Activated T-helper 1 cell treated with anti-CD3 and anti-CD28 coated beads, Interleukin-12 subunit alpha, Interleukin-12 subunit beta, Interleukin-2, Interleukin-4 antibody, amounts not matched to agents 30 ng/mL and 10 ng/mL and 1 ng/mL, durations not matched to agents 14 hours and 24 hours and 36 hours (primary cell): ENCODE data around the gene NFYA. TPM values are rescaled to one million over a fixed set of nuclear protein-coding genes. Genes with fewer than 3 reads are reported as not detected.
"Not testable (repeated sequence)": the region's sequence is repeated elsewhere in the genome, so short reads cannot be mapped to it uniquely, and the experiment has no call there.

Experiments used
- DNase-seq: peaks from one replicate; pipeline ENCODE4 v3.0.0; 2021; ENCODE audit warnings: low spot score
- H3K27ac Mint-ChIP-seq: one replicate; pipeline ENCODE4 v1.8.0; 2021; ENCODE audit warnings: mild to moderate bottlenecking, mixed read lengths
- H3K27me3 Mint-ChIP-seq: one replicate; pipeline ENCODE4 v1.8.0; 2022; ENCODE audit warnings: mild to moderate bottlenecking, moderate library complexity, mixed read lengths; ENCODE audit not compliant: insufficient read depth
- H3K36me3 Mint-ChIP-seq: one replicate; pipeline ENCODE4 v1.8.0; 2021; ENCODE audit warnings: low read depth, mixed read lengths
- H3K4me1 Mint-ChIP-seq: one replicate; pipeline ENCODE4 v1.8.0; 2021; ENCODE audit warnings: low read depth, mixed read lengths
- H3K4me3 Mint-ChIP-seq: one replicate; pipeline ENCODE4 v1.8.0; 2021; ENCODE audit warnings: mild to moderate bottlenecking, moderate library complexity, mixed read lengths
- H3K9me3 Mint-ChIP-seq: one replicate; pipeline ENCODE4 v1.8.0; 2021; ENCODE audit warnings: mixed read lengths
- intact Hi-C: fragments of 100-400 bp; cut with micrococcal nuclease; formaldehyde crosslinking; loops from one replicate; pipeline ENCODE4 v1.15.1; 2024
- total RNA-seq: library from RNA; stranded (reverse); gene quantifications from 2 replicates; pipeline ENCODE4 v1.2.3, GENCODE V29; 2022

NFYA gene
- total RNA-seq, 1 donor from 2014 or later = 29.6 TPM

DNA sequence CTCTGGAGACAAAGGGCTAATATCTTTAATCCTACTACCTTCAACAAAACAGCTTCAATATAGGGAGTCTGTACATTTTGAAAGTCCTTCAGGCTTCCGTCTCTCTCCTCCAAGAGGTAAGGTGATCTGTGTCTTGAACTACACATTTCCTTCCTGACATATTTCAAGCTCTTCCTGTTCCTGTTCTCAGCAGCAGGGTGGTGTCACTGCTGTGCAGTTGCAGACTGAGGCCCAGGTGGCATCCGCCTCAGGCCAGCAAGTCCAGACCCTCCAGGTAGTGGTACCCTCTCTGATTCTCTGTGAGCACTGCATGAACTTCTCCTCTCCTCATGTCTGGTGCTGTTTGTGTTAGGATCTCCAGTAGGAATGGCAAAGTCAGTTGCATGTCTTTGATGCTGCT, 7.8 kb downstream of the NFYA start:
- DNase-seq = peak; percentile 24
- peak overlapping the region; percentile 77 for H3K27ac Mint-ChIP-seq
- no peaks in the 10 kb centered on the region for H3K9me3 Mint-ChIP-seq
- peak overlapping the region; percentile 77 for H3K4me3 Mint-ChIP-seq
- peaks cover 50% of the 10 kb centered on the region for H3K36me3 Mint-ChIP-seq
- H3K4me1 Mint-ChIP-seq = peaks cover 67% of the 10 kb centered on the region
- no peaks in the 10 kb centered on the region for H3K27me3 Mint-ChIP-seq
- intact Hi-C loops = no loop called here

DNA sequence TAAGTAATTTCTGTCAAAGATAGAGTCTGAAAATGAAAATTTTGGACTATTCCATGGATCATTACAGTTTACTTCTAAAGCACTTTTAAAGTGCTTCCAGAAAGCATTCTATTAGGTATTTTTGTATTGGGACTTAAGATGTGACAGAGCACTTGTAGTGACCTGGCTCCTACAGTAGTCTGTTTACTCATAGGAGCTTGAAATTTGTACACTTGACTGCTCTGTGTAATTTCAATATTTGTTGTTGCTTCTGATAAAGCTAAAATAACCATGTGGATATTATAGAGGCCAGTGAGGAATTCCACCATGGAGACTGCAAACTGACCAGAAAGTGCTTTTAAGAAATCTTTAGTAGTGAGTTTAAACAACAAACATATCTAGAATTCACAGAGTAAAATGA, 10.3 kb downstream of the NFYA start:
- intact Hi-C loops = no loop called here
- Mint-ChIP-seq H3K9me3 (no peaks in the 10 kb centered on the region), H3K36me3 (peaks cover 58% of the 10 kb centered on the region)

DNA sequence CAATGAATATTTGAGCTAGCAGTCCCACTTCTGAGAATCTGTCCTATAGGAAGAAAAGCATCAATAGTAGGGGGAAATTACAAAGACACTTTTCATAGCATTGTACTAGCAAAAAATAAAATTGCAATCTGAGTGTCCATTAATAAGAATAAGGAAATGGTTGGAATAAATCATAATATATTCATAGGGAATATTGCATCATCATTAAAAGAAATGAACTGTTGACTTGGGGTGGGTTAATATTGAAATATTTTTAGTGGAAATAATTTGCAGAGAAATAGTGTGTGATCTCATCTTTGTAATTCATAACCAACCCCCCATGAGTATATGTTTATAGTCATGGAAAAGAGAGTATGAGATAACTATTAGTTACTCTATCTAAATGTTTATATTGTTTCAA, 12.4 kb downstream of the NFYA start:
- Mint-ChIP-seq H3K27ac (no peak overlapping the region), H3K4me3 (no peak overlapping the region), H3K4me1 (peaks cover 34% of the 10 kb centered on the region), H3K9me3 (no peaks in the 10 kb centered on the region), H3K36me3 (peaks cover 56% of the 10 kb centered on the region), H3K27me3 (no peaks in the 10 kb centered on the region)
- DNase-seq = no peak
- intact Hi-C loops = no loop called here

More for the DNA sequence above, 10.3 kb downstream of the NFYA start:
- DNase-seq = no peak
- Mint-ChIP-seq H3K27me3 (no peaks in the 10 kb centered on the region), H3K27ac (no peak overlapping the region), H3K4me1 (peaks cover 49% of the 10 kb centered on the region), H3K4me3 (no peak overlapping the region)

DNA sequence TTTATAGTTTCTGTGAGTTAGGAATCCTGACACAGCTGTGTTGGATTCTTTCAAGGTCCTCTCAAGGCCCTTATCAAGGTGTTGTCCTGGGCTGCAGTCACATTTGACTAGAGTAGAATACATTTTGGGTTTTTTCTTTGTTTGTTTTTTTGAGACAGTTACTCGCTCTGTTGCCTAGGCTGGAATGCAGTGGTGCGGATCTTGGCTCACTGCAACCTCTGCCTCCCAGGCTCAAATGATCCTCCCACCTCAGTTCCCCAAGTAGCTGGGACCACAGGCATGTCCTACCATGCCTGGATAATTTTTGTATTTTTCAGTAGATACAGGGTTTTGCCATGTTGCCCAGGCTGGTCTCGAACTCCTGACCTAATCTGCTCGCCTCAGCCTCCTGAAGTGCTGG, 15.7 kb downstream of the NFYA start:
- H3K9me3 Mint-ChIP-seq = no peaks in the 10 kb centered on the region
- H3K27me3 Mint-ChIP-seq = no peaks in the 10 kb centered on the region
- H3K4me1 Mint-ChIP-seq = peaks cover 10% of the 10 kb centered on the region
- H3K36me3 Mint-ChIP-seq = peaks cover 58% of the 10 kb centered on the region
- no peak for DNase-seq
- no peak overlapping the region for H3K27ac Mint-ChIP-seq
- H3K4me3 Mint-ChIP-seq = no peak overlapping the region
- intact Hi-C loops = no loop called here

DNA sequence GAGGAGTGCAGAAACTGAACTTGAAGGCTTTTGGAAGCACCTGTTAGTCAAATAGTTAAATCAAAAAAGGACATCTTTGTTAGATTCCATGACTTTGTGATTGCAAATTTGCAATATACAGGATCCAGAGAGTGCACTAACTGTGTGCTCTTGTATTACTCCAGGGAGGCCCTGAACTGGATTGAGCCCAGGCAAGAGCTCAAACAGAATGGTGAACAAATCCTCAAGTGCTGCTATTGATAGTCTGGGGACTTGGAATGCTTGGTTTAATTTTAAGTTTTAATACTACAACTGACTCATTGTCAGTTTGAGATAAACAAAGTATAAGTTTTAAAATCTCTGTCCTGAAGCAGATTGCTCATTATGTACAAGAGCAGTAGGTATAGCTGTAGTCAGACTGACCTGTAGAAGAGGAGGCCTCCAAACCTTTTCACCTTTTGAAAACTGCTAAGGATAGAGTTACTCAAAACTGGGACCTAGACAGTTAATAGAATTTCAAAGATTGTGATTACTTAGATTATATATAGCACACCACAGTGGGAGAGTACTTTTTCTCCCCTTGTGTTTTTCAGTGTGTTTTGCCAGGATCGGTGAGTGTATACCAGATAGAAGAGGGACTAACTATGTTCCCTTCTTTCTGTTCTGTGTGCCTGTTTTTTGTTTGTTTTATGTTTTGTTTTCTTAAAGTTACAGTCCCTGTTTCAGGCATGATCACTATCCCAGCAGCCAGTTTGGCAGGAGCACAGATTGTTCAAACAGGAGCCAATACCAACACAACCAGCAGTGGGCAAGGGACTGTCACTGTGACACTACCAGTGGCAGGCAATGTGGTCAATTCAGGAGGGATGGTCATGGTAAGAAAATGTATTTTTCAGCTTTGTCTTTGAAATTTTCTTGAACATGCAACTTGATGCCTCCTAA, 18.3 kb downstream of the NFYA start:
- Mint-ChIP-seq H3K27ac (no peak overlapping the region), H3K4me3 (no peak overlapping the region), H3K4me1 (peaks cover 10% of the 10 kb centered on the region), H3K36me3 (peaks cover 53% of the 10 kb centered on the region), H3K27me3 (no peaks in the 10 kb centered on the region), H3K9me3 (no peaks in the 10 kb centered on the region)
- DNase-seq = no peak
- intact Hi-C loops = no loop called here

DNA sequence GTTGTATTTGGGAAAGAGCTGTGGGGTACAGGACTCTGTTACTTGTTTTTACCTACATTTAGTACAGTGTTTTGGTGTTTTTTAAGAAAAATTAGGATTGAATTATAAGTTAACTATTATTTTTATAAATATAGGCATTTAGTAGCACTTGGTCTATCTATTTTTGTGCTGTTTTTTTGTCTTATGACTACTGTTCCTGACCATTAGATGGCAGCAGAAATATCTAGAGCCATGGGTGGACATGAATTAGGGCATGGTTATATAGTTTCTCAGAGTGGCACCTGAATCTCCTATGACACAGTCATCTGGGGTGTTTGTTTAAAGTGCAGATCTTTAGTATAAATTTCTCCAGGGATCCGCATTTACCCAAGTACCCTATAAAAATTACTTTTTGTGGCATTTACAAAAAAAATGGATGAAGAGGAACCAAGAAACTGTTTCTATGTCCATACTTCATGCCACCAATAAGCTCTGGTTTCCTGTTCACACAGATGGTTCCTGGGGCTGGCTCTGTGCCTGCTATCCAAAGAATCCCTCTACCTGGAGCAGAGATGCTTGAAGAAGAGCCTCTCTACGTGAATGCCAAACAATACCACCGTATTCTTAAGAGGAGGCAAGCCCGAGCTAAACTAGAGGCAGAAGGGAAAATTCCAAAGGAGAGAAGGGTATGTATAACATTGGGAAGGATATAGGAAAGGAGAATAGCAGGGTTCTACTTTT, 19.8 kb downstream of the NFYA start:
- H3K4me1 Mint-ChIP-seq = peaks cover 10% of the 10 kb centered on the region
- no peak overlapping the region for H3K27ac Mint-ChIP-seq
- H3K9me3 Mint-ChIP-seq = no peaks in the 10 kb centered on the region
- no peak for DNase-seq
- peaks cover 59% of the 10 kb centered on the region for H3K36me3 Mint-ChIP-seq
- intact Hi-C loops = loop anchor here (1.0 kb wide), 2 partner anchors 90 to 226 kb away; no protein-coding TSS in a partner anchor
- H3K27me3 Mint-ChIP-seq = no peaks in the 10 kb centered on the region
- H3K4me3 Mint-ChIP-seq = no peak overlapping the region

DNA sequence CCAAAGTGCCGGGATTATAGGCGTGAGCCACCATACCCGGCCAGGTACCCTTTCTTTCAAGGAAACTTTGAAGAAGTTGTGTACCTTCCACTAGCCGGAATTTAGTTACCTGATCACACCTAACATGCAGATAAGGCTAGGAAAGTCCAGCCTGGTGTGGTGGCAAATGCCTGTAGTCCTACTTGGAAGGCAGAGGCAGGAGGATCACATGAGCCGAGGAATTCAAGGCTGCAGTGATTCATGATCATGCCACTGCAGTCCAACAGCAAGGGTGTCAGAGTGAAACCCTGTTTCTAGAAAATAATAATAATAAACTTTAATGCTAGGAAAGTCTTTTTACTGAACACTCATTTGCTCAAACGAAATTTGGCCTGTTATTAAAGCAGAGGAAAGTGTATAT, 21.0 kb downstream of the NFYA start:
- no peak overlapping the region for H3K4me3 Mint-ChIP-seq
- H3K27me3 Mint-ChIP-seq = no peaks in the 10 kb centered on the region
- no peaks in the 10 kb centered on the region for H3K9me3 Mint-ChIP-seq
- peaks cover 59% of the 10 kb centered on the region for H3K36me3 Mint-ChIP-seq
- H3K4me1 Mint-ChIP-seq = peaks cover 10% of the 10 kb centered on the region
- H3K27ac Mint-ChIP-seq = no peak overlapping the region
- intact Hi-C loops = no loop called here
- no peak for DNase-seq

DNA sequence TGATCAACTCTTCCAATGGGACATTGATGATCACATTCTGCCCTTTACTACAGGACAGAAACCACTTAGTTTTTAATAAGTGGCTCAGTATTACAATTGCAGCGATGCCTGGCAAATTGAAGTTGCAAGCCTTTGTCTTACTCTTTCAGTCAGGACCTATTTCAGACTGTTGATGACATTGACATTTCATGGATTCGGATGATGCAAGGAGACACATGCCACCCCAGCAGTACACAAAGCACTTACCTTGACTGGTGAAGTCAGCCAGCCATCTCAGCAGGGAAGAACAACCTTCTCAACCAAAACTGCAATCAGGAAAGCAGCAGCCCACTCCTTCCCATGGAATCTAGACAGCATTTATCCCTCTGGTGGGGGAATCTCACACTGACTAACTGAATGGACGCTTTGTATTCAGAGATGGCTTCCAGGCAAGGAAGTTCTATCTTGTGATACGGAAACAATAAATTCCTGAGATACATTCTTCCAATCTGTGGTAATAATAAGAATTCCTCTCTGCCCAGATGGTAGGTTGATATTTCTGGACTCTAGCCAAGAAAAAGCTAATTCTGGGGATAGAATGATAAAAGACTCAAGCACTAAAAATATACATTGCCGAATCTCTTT, 24.8 kb downstream of the NFYA start:
- Mint-ChIP-seq H3K27ac (no peak overlapping the region), H3K4me3 (no peak overlapping the region), H3K4me1 (peaks cover 12% of the 10 kb centered on the region), H3K36me3 (peaks cover 56% of the 10 kb centered on the region), H3K9me3 (no peaks in the 10 kb centered on the region), H3K27me3 (no peaks in the 10 kb centered on the region)
- DNase-seq = no peak
- intact Hi-C loops = no loop called here

DNA sequence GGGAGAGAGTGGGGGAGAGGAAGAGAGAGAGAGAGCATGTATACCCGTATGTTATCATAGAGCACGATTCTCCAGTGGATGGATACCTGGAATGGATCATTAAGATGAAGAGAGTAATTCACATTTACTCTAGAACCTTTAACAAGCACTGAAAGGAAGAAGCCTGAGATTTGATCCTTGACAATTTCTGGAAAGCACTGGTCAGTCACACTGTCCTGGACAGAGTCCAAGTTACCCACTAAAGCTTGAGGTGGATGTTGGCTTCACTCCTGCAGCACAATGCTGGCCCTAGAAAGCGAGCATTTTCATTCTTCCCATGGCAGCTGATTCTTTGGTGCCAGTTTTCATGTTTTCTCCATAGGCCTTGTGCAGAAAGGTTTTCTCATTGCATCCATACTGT, 25.6 kb downstream of the NFYA start:
- Mint-ChIP-seq H3K36me3 (peaks cover 54% of the 10 kb centered on the region), H3K27me3 (no peaks in the 10 kb centered on the region), H3K27ac (no peak overlapping the region), H3K4me3 (no peak overlapping the region), H3K4me1 (peaks cover 12% of the 10 kb centered on the region), H3K9me3 (no peaks in the 10 kb centered on the region)
- intact Hi-C loops = no loop called here
- no peak for DNase-seq

DNA sequence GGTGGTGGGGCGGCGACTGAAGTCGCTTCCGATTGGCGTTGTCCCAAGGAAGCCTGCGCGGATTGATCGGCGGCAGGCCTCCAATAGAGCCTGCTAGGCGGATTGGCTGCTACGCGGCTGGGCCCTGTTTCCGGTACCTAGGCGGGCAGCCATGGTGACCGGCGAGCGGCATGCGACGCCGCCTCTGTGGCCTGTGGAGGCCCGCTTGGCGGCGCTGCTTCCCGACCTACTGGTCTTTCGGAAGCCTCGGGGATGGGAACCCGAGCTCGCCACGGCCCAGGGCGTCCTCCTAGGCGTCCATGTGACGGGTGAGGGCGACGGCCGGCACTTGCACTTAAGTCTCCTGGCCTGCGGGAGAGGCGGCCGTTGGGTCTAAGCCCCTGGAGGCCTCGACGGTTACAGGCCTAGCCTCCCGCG, 28.1 kb downstream of the NFYA start:
- Mint-ChIP-seq H3K4me1 (peaks cover 7% of the 10 kb centered on the region), H3K9me3 (no peaks in the 10 kb centered on the region), H3K4me3 (no peak overlapping the region), H3K36me3 (peaks cover 44% of the 10 kb centered on the region), H3K27me3 (no peaks in the 10 kb centered on the region), H3K27ac (no peak overlapping the region)
- intact Hi-C loops = no loop called here
- no peak for DNase-seq

DNA sequence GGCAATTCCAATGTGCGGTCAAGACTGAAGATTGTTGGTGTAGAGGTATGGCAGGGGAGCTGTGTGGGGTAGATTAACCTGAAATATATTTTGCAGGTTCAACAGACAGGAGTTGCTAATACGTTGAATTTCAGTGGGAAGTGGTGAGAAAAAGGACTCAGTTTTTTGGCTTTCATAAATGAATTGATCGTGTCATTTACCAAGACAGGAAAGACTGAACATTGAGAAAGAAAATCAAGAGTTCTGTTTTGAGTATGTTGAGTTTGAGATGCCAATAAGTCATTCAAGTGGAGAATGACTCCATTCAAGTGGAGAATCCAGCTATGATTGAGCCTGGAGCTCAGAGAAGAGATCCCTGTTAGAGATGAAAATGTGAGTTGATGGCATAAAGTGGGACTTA, 31.1 kb downstream of the NFYA start:
- H3K9me3 Mint-ChIP-seq = no peaks in the 10 kb centered on the region
- H3K4me1 Mint-ChIP-seq = peaks cover 6% of the 10 kb centered on the region
- H3K36me3 Mint-ChIP-seq = peaks cover 22% of the 10 kb centered on the region
- intact Hi-C loops = no loop called here
- no peak overlapping the region for H3K4me3 Mint-ChIP-seq
- H3K27me3 Mint-ChIP-seq = no peaks in the 10 kb centered on the region
- DNase-seq = no peak
- H3K27ac Mint-ChIP-seq = no peak overlapping the region

DNA sequence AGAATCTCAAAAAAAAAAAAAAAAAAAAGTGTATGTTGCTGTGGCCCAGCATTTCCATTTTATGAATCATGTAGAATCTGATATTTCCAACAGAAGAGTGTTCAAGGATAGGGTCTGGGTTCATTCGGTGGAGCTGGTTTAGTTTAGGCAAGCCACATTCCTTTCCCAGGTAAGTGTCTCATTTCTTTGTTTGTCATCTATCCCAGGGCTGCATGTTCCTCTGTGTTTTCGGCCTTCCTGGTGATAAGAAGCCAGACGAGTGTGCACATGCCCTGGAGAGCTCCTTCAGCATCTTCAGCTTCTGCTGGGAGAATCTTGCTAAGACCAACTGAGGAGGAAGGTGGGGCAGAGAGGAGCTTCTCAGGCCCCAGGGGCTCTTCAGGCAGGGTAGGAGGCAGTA, 38.2 kb downstream of the NFYA start:
- H3K27ac Mint-ChIP-seq = no peak overlapping the region
- H3K36me3 Mint-ChIP-seq = peaks cover 2% of the 10 kb centered on the region
- no peaks in the 10 kb centered on the region for H3K27me3 Mint-ChIP-seq

DNA sequence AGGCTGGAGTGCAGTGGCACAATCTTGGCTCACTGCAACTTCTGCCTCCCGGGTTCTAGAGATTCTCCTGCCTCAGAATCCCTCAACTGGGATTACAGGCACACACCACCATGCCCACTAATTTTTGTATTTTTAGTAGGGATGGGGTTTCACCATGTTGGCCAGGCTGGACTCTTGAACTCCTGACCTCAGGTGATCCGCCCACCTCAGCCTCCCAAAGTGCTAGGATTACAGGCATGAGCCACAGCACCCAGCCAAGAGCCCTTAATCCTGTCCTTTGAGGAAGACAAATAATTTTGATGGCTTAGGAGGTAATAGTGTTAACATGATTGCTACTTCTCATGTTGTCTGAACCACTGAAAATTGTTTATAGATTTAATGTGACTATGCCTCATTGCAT, 42.3 kb downstream of the NFYA start:
- H3K4me1 Mint-ChIP-seq, H3K9me3 Mint-ChIP-seq, DNase-seq, H3K4me3 Mint-ChIP-seq, intact Hi-C loops, H3K36me3 Mint-ChIP-seq, H3K27me3 Mint-ChIP-seq, H3K27ac Mint-ChIP-seq: not testable (repeated sequence)

More for the DNA sequence above, 38.2 kb downstream of the NFYA start:
- Mint-ChIP-seq H3K9me3 (no peaks in the 10 kb centered on the region), H3K4me1 (no peaks in the 10 kb centered on the region), H3K4me3 (no peak overlapping the region)
- intact Hi-C loops = no loop called here
- DNase-seq = no peak
